ENCODE measurements around the gene SLC26A1.

SLC26A1 gene

DNA sequence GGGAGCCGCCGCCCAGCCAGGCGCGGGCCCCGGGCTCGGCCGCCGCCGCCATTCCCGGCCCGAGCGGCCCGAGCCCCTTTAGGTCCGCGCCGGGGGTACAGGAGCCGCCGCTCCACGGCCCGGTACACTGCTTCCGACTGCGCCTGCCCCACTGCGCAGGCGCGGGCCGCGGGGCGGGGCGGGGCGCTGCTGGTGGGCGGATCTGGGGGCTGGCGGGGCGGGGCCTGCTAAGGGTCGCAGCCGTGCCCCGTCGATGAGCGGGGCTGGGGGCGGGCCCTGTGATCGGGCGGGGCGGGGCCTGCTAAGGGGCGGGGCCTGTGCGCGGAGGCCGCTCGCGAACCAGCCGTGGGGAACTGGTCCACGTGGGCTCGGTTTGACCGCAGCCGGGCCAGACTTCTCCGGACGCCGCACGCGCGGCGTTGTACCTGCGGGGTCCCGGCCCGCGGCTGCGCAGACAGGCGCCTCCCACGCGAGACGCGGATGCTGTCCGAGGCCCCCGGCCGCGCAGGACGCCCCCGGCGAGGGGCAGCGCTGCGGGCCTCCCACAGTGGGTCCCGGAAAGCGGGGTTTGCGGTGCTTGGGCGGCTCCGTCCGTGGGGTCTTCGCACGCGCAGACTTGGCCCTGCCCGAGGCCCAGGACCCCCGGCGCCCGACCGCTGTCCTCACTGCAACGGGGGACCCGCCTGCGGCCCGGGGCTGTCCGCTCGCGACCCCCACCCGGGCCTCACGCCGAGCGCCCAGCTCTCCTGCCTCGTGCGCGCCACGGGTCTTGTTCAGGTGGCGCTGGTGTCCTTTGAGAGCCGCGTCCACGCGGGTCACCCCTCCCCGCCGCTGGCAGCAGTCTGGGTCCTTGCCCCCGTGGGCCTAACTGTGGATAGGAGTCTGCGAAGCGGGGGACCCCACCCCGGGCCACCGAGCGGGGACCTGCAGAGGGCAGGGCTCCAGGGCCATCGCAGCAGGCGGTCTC is 19.5 kb downstream of the SLC26A1 start, which contains the start of gene DGKQ:
Gene DGKQ, minus strand, starts transcription at position 139 of the 967 bp plus-strand sequence. Its CDS starts 87 bp downstream, at position 52.
- Histone ChIP-seq H4K20me1 (ENCODE audit: low read depth, low read length) (no peaks in the 10 kb centered on the region), H3K36me3 (ENCODE audit: low read length) (no peaks in the 10 kb centered on the region), H3K4me3 (ENCODE audit: insufficient read depth, low read length, poor library complexity, severe bottlenecking) (peak within 1 kb of the TSS; percentile 85), H3K4me2 (ENCODE audit: low read depth, low read length, poor library complexity, severe bottlenecking) (peak within 1 kb of the TSS; percentile 78), H3K79me2 (ENCODE audit: insufficient read depth, low read length) (no peaks in the 10 kb centered on the region), H3K9me2 (replicated peaks; ENCODE audit: insufficient read depth, low read length) (no peaks in the 10 kb centered on the region), H3F3A (ENCODE audit: insufficient read depth) (no peaks in the 10 kb centered on the region), H3K27me3 (ENCODE audit: low read length) (no peaks in the 10 kb centered on the region), H3K27ac (ENCODE audit: low read depth, low read length) (no peak within 1 kb of the TSS), H3K9me3 (ENCODE audit: insufficient read depth, low read length) (no peaks in the 10 kb centered on the region), H2AFZ (ENCODE audit: low read depth, low read length, severe bottlenecking) (peak within 1 kb of the TSS; percentile 68), H3K9ac (ENCODE audit: low read length) (peak within 1 kb of the TSS; percentile 68)
- no peak for TF ChIP-seq EZH2phosphoT487 (conservative IDR thresholded peaks at IDR 0.05; ENCODE audit: low read length)
- no peak for TF ChIP-seq CTCF (IDR thresholded peaks at IDR 0.05; ENCODE audit: insufficient read depth, low read length, poor library complexity, severe bottlenecking)

DNA sequence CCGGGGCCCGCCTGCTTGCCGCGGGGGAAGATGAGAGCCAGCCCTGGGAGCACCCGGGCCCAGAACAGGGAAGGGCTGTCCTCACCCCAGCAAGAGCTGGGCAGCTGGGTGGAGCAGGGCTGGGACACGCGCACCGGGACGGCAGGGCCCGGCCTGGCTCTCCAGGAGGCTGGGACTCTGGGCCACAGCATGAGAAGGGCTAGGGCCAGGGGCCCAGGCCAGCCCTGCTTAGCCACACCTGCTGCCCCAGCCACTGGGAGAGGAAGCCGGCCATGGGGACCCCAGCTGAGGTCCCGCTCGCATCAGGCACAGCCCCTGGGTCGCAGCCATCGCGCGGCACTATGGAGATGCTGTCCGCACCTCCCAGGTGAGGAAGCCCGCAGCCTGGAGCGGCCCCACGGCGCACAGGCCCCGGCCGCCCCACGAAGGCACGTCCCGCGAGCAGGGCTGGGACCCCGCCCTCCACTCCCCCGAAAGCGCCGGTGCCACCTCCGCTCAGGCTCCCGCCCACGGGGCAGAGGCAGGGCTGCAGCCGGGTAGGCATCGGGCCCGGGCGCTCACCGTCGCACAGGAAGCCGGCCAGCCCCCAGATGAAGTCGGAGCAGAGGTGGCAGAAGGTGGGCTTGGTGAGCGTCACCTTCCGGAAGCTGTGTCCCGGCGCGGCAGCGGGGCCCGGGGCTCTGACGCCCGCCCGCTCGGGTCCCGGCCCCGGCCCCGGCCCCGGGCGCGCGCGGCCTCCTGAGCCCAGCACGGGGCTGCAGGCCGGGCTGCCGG is 20.4 kb downstream of the SLC26A1 start:
- no peaks in the 10 kb centered on the region for H3F3A ChIP-seq (ENCODE audit: insufficient read depth)
- no peaks in the 10 kb centered on the region for H3K27me3 ChIP-seq (ENCODE audit: low read length)
- no peaks in the 10 kb centered on the region for H3K9me3 ChIP-seq (ENCODE audit: insufficient read depth, low read length)
- H3K9ac ChIP-seq (ENCODE audit: low read length), result peak overlapping the region; percentile 68
- H3K27ac ChIP-seq (ENCODE audit: low read depth, low read length), result no peak overlapping the region
- peak overlapping the region; percentile 78 for H3K4me2 ChIP-seq (ENCODE audit: low read depth, low read length, poor library complexity, severe bottlenecking)
- peak overlapping the region; percentile 68 for H2AFZ ChIP-seq (ENCODE audit: low read depth, low read length, severe bottlenecking)
- no peaks in the 10 kb centered on the region for H4K20me1 ChIP-seq (ENCODE audit: low read depth, low read length)
- H3K9me2 ChIP-seq (replicated peaks; ENCODE audit: insufficient read depth, low read length), result no peaks in the 10 kb centered on the region
- no peaks in the 10 kb centered on the region for H3K79me2 ChIP-seq (ENCODE audit: insufficient read depth, low read length)
- H3K36me3 ChIP-seq (ENCODE audit: low read length), result no peaks in the 10 kb centered on the region
- H3K4me3 ChIP-seq (ENCODE audit: insufficient read depth, low read length, poor library complexity, severe bottlenecking), result peak overlapping the region; percentile 85
- TF ChIP-seq CTCF (IDR thresholded peaks at IDR 0.05; ENCODE audit: insufficient read depth, low read length, poor library complexity, severe bottlenecking), result no peak
- no peak for TF ChIP-seq EZH2phosphoT487 (conservative IDR thresholded peaks at IDR 0.05; ENCODE audit: low read length)

GRCh38 chr4:971666-972500 is 21.3 kb downstream of the SLC26A1 start:
- Histone ChIP-seq H3K9me2 (replicated peaks; ENCODE audit: insufficient read depth, low read length) (no peaks in the 10 kb centered on the region), H2AFZ (ENCODE audit: low read depth, low read length, severe bottlenecking) (no peak overlapping the region), H4K20me1 (ENCODE audit: low read depth, low read length) (no peaks in the 10 kb centered on the region), H3K4me3 (ENCODE audit: insufficient read depth, low read length, poor library complexity, severe bottlenecking) (peak overlapping the region; percentile 85), H3K79me2 (ENCODE audit: insufficient read depth, low read length) (no peaks in the 10 kb centered on the region), H3K36me3 (ENCODE audit: low read length) (no peaks in the 10 kb centered on the region), H3K27ac (ENCODE audit: low read depth, low read length) (no peak overlapping the region), H3K9me3 (ENCODE audit: insufficient read depth, low read length) (no peaks in the 10 kb centered on the region), H3K9ac (ENCODE audit: low read length) (peak overlapping the region; percentile 68; the same call in 1 of the 2 replicates), H3K27me3 (ENCODE audit: low read length) (no peaks in the 10 kb centered on the region), H3K4me2 (ENCODE audit: low read depth, low read length, poor library complexity, severe bottlenecking) (peak overlapping the region; percentile 78), H3F3A (ENCODE audit: insufficient read depth) (no peaks in the 10 kb centered on the region)
- TF ChIP-seq EZH2phosphoT487 (conservative IDR thresholded peaks at IDR 0.05; ENCODE audit: low read length) (no peak), CTCF (IDR thresholded peaks at IDR 0.05; ENCODE audit: insufficient read depth, low read length, poor library complexity, severe bottlenecking) (no peak)

Data from SU-DHL-6 (cell line).